ENCODE results near the gene NRXN3. TPM values are rescaled to one million over a fixed set of nuclear protein-coding genes. Genes with fewer than 3 reads are reported as not detected.

NRXN3 gene
- polyA plus RNA-seq, 1 donor = 0.58 TPM

DNA sequence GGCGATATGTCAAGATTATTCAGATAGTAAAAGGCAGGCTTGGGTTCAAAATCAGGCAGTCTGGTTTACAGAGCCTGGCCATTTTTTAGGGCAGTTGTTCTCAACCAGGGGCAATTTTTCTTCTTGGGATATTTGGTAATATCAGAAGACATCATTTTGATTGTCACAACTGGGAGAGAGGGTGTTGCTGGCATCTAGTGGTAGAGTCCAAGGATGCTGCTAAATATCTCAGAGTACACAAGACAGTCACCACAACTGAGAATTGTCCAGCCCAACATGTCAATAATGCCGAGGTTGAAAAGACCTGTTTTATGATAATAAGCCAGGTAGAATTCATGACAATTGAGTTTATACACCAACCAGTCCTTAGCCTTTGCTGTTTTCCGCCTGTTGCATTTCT lies 733.9 kb downstream of the NRXN3 start:
- no peak for DNase-seq (ENCODE audit: low read depth)

DNA sequence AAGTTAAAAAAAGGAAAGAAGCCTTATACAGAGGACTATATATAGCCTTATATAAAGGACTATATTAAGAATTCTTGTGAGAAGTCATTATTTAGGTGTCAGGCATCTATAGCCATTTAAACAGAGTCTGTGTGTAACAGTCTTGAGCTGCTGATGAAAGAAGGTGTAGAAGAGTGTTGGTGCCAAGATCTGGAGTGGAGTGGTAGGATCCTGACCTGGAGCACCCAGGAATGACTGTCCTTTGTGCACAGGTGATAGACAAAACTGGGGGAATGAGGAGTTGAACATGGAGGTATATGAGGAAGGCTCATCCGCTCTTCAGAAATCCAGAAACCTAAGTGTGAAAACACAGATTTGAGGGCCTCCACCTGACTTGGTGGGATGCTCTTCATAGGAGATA lies 747.3 kb downstream of the NRXN3 start:
- DNase-seq (ENCODE audit: low read depth) = no peak

- DNase-seq (ENCODE audit: low read depth) = no peak
These were observed 751.7 kb downstream of the NRXN3 start for GRCh38 chr14:78921856-78922255.

DNA sequence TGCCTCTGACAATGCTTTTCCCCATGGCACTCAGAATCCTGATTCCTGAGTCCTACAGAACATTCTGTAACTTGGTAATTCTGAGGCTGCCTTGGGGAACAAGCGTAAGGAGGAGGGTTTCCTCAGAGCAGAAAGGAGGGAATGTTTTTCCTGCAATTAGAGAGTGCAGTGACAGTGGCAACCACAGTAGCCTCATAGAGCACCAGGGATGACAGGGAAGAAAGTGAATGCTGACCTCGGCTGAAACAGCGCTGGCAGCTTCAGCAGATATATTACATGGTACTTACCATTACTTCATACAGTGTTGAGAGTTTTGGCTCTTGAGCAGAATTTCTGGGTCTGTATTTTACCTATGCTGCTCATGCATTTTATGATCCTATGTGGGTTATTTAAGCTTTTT lies 757.1 kb downstream of the NRXN3 start:
- DNase-seq (ENCODE audit: low read depth) = no peak

DNA sequence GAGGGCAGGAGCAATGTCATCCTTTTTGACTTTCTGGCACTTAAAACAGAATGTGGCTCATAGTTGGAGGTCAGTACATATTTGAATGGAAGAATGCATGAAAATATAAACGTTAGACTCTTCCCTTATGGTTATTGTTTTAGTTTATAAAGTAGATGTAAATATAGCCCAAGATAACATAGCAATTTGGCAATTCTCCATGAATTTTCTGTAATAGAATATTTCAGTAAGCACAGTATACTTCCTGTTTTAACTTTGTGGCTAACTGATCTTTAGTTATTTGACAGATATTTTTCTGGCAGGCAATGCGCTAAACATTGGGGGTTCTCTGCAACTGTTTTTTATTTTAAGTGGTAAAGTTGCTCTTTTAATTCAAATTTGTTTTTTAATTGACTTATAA lies 763.0 kb downstream of the NRXN3 start:
- DNase-seq (ENCODE audit: low read depth) = no peak

- DNase-seq (ENCODE audit: low read depth) = peak; percentile 1
These were observed 763.9 kb downstream of the NRXN3 start for GRCh38 chr14:78933948-78934524.

GRCh38 chr14:78946949-78947348 lies 776.8 kb downstream of the NRXN3 start:
- no peak for DNase-seq (ENCODE audit: low read depth)

GRCh38 chr14:78947681-78948080 lies 777.5 kb downstream of the NRXN3 start:
- DNase-seq (ENCODE audit: low read depth) = no peak

DNA sequence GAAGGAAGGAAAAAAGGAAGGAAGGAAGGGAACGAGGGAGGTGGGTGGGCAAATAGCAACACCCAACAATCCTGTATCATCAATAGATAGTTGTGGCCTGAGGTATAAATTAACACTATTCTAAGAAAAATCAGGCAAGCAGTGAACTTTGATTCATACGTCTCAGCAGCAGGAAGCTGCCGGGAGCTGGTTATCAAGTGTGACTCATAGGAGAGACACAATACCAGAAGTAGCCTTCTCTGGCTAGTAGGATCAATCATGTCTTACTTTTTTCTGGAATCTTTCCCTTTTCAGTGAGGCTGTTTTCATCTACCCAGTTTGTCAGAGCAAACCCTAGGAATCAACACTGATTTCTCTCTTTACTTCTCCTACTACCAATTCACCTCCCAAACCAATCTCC lies 780.5 kb downstream of the NRXN3 start:
- no peak for DNase-seq (ENCODE audit: low read depth)

GRCh38 chr14:78951602-78952001 lies 781.4 kb downstream of the NRXN3 start:
- DNase-seq (ENCODE audit: low read depth) = no peak

- DNase-seq (ENCODE audit: low read depth) = peak; percentile 66
These were observed 789.6 kb downstream of the NRXN3 start for GRCh38 chr14:78959674-78960264.

GRCh38 chr14:78967111-78967809 lies 797.1 kb downstream of the NRXN3 start:
- DNase-seq (ENCODE audit: low read depth) = no peak

GRCh38 chr14:78968265-78968664 lies 798.1 kb downstream of the NRXN3 start:
- no peak for DNase-seq (ENCODE audit: low read depth)

- no peak for DNase-seq (ENCODE audit: low read depth)
These were observed 800.5 kb downstream of the NRXN3 start for GRCh38 chr14:78970677-78971076.

DNA sequence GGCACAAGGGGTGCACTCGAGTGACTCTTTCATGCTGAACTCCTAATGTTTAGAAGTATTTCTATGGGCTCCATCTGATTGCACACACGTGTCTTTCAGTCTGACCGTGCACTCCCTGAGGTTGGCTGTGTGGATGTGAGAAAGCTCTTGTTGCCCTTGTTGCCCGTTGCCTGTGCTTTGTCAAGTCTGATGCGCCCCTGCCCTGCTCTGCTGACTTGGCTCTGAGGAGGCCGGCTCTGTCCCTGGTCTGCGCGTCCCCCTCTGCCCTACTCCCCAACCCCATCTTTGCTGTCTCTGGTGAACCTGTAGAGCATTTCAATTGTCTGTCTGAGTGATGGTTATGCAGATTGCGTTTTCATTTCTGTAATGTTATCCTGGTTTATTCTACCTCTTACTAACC lies 802.3 kb downstream of the NRXN3 start:
- no peak for DNase-seq (ENCODE audit: low read depth)

DNA sequence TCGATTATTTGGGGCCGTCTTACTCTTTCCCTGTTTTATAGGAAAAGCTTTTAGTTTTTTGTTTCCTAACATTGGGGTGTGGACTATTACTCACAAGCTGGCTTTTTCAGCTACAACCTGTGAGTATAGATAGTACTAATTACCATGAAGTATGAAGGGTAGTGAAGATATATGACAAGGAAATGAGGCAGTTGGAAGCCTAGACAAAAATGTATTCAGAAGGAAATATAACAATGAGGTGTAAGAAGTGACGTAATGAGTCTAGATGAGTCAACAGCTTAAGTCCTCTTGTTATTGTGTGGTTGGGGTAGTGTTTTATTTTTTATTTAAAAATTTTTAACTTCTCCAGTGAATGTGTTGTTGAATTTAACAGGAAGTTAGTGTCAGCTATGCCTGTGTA lies 804.5 kb downstream of the NRXN3 start:
- DNase-seq (ENCODE audit: low read depth) = no peak

DNA sequence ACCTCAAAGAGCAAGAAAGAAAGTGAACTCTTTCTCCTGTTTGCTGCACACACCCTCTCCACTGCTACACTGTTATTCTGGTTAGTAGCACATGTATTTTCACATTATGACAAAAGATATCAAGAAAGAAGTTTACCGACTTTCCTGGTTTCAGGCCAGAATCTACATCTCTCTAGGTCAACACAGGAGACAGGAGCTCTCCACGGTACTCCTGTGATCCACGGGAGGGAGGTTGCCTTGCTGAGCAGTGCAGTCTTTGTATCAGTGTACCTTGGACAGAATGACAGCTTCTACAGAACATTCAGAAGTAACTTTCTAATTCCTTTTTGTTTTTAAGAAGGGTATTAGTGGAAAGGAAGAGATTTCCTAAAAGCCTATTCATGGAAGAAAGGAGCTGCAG lies 805.6 kb downstream of the NRXN3 start:
- DNase-seq (ENCODE audit: low read depth) = no peak

DNA sequence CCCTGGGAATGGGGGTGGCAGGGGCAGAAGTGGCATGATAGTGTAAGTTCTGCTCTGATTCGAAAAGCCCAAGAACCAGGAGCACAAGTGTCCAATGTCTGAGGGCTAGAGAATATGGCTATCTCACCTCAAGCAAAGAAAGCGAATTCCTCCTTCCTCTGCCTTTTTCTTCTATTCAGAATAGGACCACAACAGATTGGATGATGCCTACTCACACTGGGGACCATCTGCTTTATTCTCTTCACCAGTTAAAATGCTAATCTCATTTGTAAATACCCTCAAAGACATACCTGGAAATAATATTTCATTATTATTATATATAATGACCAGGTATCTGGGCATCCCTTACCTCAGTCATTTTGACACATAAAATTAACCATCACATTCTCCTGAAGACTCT lies 808.7 kb downstream of the NRXN3 start:
- DNase-seq (ENCODE audit: low read depth) = no peak

GRCh38 chr14:78982551-78982950 lies 812.4 kb downstream of the NRXN3 start:
- DNase-seq (ENCODE audit: low read depth) = no peak

DNA sequence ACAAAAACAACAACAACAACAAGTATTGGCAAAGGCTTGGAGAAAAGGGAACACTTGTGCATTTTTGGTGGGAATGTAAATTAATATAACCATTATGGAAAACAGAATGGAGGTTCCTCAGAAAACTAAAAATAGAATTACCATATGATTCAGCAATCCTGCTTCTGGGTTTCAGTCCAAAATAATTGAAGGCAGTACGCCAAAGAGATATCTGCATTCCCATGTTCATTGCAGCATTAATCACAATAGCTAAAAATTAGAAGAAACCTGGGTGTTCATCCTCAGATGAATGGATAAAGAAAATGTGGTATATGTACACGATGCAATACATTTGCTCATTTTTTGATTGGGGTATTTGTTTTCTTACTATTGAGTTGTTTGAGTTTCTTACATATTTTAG lies 813.0 kb downstream of the NRXN3 start:
- DNase-seq (ENCODE audit: low read depth) = no peak

DNA sequence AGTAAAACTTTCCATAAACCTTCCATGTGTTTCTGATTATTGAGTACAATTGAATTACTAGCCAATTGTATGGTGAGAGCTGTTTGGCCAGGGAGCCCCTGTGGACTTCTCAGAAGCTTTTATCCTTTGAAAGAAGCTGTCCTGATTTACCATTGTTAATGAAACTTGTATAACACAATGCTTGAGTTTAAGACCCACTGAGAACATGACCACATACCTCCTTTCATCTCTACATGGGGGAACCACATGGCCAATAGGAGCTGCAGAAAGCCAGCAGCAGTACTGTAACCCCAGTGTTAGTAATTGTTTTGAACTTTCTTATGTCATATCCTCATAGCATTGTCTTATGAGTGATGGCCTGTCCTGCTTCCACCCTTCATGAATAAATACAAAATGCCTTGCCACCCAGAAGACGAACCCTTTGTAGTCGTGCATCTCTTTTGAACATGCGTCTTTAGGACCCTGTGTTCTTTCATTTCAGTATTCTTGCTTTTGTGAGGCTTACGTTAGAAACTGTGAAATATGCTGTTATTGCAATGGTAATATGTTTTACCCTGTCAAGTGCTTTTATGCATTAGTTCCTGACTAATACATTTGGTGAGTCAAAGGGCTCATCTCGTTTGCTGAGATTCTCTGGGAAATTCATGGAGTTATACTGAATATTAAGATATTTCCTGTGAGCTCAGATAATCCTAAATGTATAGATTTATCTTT lies 815.7 kb downstream of the NRXN3 start:
- no peak for DNase-seq (ENCODE audit: low read depth)

DNA sequence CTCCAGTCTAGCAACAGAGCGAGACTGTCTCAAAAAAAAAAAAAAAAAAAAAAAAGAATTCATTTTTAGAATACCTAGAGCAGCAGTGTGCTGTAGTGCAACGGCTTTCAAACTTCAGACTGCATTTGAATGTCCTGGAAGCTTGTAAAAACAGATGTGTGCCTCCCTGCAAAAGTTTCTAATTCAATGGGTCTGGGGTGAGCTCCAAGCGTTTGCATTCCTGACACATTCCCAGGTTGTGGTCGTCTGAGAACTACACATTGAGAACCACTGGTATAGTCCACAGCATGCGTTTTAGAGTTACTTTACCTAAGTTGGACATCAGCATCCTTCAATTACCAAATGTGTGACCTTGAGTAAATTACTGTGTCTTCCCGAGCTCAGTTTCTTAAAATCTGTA lies 816.8 kb downstream of the NRXN3 start:
- DNase-seq (ENCODE audit: low read depth) = no peak

GRCh38 chr14:78989221-78989620 lies 819.0 kb downstream of the NRXN3 start:
- DNase-seq (ENCODE audit: low read depth) = no peak
